ENCODE data around the gene KIR3DL3.
A peak's percentile ranks its signal among the peaks of the same experiment; 100 is the strongest.
"Not testable (repeated sequence)": the region's sequence is repeated elsewhere in the genome, so short reads cannot be mapped to it uniquely, and the experiment has no call there.

The KIR3DL3 gene
- total RNA-seq: 0 reads per million in 2 donors

DNA sequence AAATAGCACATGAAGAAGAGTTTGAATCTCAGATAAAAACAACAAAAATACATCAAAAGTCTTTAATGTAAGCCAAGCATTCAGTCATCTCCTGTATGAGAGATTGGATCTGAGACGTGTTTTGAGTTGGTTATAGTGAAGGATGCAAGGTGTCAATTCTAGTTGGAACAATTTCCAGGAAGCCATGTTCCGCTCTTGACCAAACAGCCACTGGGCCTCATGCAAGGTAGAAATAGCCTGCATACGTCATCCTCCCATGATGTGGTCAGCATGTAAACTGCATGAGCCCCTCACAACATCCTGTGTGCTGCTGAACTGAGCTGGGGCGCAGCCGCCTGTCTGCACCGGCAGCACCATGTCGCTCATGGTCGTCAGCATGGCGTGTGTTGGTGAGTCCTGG, at the start of gene KIR3DL3:
KIR3DL3 (plus strand) TSS at position 301 of the 400 bp plus-strand sequence; CDS start at position 356, 55 bp downstream.
- DNase-seq: no peak

GRCh38 chr19:54676210-54676834, 47.9 kb upstream of the KIR3DL3 start:
- DNase-seq: peak in 1 of 5 experiments; percentile 34

DNA sequence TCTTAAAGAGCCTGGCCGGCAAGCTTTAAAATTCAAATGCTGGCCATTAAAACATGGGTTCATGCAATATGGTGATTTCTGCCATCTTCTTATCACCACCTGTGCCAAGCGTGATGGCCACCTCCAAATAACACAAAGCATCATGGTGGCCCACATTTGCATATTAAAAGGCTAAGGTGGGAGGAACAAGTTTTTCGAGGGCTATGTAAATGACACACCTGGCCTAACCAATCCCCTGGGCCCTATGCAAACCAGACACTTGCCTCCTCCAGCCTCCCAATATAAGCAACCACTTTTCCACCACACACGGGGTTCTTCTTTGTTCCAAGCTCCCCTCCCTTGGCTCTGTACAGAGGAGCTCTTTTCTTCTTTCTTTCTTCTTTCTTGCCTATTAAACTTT, 47.0 kb upstream of the KIR3DL3 start:
- DNase-seq: no peak

DNA sequence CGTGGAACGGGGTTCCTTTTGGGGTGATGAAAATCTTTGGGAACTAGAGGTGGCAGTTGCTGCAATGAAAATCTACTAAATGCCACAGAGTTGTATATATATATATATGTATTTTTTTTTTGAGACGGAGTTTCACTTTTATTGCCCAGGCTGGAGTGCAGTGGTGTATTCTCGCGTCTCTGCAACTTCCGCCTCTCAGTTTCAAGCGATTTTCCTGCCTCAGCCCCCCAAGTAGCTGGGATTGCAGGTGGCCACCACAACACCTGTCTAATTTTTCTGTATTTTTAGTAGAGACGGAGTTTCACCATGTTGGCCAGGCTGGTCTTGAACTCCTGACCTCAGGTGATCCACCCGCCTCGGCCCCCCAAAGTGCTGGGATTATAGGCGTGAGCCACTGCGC, 42.6 kb upstream of the KIR3DL3 start:
- DNase-seq: not testable (repeated sequence)

GRCh38 chr19:54682306-54682856, 41.9 kb upstream of the KIR3DL3 start:
- no peak for DNase-seq

DNA sequence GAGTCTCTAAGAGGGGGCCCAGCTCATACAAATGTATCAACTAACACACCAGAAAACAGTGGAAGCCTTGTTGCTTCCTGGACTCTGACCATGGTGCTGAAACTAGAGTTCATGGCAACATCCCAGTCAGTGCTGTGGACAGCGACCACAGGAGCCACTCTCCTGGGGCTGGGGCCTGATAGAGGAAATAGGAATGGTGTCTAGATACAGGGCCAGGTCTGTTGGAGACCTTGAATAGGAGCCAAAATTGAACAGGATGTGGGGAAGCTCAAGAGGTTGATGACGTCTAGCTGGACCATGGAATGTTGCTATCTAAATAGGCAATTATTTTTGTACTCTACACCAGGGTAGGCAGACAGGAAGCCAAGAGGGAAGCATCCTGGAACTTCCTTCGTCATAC, 39.7 kb upstream of the KIR3DL3 start:
- DNase-seq: peak in 1 of 5 experiments; percentile 29

GRCh38 chr19:54691582-54692297, 32.5 kb upstream of the KIR3DL3 start:
- DNase-seq: no peak

- no peak for DNase-seq
Observed at GRCh38 chr19:54692298-54692615, 32.0 kb upstream of the KIR3DL3 start.

DNA sequence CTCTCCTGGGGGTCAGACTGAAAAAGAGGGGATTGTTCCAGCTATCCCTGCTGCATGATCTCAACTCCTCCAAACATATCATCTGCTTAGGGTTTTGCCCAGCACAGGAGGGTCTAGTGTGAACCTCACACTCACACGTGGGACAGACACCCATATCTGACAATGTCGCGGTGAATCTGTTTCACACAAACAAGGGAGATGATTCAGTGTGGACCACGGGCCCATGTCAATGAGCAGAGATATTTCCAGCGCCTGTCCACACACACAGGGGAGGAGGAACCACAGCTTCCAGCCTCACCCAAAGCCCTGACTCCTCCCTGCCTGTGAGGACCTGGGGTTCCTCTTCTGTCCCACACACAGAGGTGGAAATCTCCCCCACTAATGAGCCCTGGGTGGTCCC, 29.6 kb upstream of the KIR3DL3 start:
- DNase-seq: no peak

DNA sequence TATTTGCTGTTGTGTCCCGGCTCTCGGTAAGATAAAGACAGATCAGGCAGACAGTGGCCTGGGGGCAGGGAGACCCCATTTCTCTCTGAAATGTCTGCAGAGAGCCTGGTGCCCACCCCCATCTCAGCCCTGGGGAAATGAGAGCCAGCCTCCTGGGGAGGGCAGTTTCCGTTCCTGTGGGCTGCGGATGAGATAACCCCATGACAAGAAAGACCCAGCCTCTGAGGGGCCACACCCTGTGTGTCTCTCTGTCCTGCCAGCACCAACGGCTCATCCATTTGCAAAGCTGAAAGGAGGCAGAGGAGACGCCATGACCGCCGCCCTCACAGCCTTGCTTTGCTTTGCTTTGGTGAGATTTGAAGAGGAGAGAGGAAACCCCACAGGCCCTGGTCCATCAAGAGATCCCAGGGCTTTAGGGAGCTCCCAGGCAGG, 28.1 kb upstream of the KIR3DL3 start:
- peak in 1 of 5 experiments; percentile 11 for DNase-seq

DNA sequence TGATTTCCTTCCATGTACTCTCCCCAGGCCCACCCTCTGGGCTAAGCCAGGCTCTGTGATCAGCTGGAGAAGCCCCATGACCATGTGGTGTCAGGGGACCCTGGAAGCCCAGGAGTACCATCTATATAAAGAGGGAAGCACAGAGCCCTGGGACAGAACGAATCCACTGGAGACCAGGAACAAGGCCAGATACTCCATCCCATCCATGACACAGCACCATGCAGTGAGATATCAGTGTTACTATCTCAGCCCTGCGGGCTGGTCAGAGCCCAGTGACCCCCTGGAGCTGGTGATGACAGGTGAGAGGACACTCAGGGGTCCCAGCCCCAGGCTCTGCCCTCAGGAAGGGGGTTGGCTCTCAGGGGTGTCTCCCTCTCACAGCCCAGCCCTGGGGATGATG, 27.5 kb upstream of the KIR3DL3 start:
- DNase-seq: no peak

DNA sequence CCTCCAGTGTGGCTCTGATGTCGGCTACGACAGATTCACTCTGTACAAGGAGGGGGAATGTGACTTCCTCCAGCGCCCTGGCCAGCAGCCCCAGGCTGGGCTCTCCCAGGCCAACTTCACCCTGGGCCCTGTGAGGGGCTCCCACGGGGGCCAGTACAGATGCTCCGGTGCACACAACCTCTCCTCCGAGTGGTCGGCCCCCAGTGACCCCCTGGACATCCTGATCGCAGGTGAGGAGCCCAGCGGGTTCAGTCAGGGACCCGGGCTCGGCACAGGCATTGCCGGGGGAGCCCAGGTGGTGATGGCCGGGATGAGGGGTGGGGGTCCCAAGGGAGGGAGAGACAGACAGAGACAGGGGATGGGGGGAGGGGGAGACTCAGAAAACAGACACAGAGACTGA, 26.5 kb upstream of the KIR3DL3 start:
- not testable (repeated sequence) for DNase-seq

- no peak for DNase-seq
Observed at GRCh38 chr19:54704928-54705327, 19.3 kb upstream of the KIR3DL3 start.

- DNase-seq: peak in 1 of 5 experiments; percentile 68
Observed at GRCh38 chr19:54707962-54708361, 16.3 kb upstream of the KIR3DL3 start.

DNA sequence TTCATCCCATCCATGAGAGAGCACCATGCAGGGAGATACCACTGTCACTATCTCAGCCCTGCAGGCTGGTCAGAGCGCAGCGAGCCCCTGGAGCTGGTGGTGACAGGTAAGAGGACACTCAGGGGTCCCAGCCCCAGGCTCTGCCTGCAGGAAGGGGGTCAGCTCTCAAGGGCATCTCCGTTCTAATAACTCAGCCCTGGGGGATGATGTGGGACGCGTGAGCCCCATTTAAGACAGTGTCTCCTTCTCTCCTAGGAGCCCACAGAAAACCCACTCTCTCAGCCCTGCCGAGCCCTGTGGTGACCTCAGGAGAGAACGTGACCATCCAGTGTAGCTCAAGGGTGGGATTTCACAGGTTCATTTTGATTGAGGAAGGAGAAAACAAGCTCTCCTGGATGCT, 15.5 kb upstream of the KIR3DL3 start:
- no peak for DNase-seq

DNA sequence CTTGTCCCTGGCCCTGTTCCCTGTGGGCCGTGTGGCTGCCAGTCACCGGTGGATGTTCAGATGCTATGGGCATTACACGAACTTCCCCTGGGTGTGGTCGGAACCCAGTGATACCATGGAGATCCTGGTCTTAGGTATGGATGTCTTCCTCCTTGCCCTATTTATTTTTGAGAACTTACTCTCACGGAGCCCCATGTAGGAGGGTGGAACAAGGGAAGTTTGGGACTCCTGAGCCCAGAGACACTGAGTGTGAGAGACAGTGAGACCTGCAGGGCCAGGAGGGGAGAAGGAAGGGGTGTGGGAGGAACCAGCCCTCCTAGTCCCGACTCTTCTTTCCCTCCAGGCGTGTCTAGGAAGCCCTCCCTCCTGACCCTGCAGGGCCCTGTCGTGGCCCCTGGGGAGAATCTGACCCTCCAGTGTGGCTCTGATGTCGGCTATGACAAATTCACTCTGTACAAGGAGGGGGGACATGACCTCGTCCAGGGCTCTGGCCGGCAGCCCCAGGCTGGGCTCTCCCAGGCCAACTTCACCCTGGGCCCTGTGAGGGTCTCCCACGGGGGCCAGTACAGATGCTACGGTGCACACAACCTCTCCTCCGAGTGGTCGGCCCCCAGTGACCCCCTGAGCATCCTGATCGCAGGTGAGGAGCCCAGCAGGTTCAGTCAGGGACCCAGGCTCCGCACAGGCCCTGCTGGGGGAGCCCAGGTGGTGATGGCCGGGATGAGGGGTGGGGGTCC, 14.9 kb upstream of the KIR3DL3 start:
- DNase-seq: no peak

DNA sequence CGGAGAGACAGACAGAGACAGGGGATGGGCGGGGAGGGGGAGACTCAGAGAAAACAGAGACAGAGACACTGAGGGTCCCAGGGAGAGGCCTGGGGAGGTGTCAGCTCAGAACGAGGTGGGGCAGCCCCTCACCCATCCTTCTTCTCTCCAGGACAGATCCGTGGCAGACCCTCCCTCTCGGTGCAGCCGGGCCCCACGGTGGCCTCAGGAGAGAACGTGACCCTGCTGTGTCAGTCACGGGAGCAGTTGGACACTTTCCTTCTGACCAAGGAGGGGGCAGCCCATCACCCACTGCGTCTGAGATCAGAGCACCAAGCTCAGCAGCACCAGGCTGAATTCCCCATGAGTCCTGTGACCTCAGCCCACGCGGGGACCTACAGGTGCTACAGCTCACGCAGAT, 14.3 kb upstream of the KIR3DL3 start:
- not testable (repeated sequence) for DNase-seq

GRCh38 chr19:54724644-54725043, 402 bp downstream of the KIR3DL3 start:
- no peak for DNase-seq

GRCh38 chr19:54725321-54725720, 1.1 kb downstream of the KIR3DL3 start:
- DNase-seq: no peak

DNA sequence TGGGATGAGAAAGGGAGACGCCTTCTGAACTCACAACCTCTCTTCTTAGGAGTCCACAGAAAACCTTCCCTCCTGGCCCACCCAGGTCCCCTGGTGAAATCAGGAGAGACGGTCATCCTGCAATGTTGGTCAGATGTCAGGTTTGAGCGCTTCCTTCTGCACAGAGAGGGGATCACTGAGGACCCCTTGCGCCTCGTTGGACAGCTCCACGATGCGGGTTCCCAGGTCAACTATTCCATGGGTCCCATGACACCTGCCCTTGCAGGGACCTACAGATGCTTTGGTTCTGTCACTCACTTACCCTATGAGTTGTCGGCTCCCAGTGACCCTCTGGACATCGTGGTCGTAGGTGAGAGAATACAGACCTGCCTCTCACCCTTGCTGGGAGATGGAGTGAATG, 3.3 kb downstream of the KIR3DL3 start:
- no peak for DNase-seq

- DNase-seq: no peak
Observed at GRCh38 chr19:54728167-54728566, 3.9 kb downstream of the KIR3DL3 start.

DNA sequence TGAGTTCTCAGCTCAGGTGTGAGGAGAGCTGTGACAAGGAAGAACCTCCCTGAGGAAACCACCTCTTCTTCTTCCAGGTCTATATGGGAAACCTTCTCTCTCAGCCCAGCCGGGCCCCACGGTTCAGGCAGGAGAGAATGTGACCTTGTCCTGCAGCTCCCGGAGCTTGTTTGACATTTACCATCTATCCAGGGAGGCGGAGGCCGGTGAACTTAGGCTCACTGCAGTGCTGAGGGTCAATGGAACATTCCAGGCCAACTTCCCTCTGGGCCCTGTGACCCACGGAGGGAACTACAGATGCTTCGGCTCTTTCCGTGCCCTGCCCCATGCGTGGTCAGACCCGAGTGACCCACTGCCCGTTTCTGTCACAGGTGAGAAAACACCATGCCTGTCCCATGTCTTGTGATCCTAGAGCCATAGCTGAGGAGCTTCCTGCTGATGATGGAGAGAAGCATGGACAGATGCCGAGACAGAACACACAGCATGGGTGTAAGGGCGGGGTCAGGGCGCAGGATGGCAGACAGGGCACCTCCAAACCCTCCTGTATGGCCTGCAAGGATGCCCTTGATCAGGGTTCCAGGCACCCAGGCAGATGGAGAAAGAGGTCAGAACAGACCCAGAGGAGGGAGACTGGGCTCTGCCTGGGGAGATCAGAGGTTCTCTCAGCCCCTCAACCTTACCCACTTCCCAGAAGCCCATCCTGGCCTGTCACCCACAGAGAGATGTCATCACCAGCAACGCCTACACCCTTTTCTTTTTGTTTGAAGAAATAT, 5.4 kb downstream of the KIR3DL3 start:
- no peak for DNase-seq

DNA sequence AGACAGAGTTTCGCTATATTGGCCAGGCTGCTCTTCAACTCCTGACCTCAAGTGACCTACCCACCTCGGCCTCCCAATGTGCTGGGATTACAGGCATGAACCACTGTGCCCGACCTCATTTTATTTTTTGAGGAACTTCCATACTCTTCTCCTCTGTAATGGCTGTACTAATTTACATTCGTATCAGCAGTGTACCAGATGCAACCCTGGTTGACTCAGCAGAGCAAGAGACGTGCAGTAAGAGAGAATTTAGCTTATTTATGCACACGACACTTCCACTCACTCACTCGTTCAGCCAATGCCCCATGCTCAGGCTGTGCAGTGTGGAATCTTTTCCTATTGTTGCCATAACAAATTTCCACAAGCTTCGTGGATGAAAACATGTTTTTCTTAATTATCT, 6.9 kb downstream of the KIR3DL3 start:
- no peak for DNase-seq

Measured in T-helper 2 cell (primary cell).